Stomach (tissue), 9 donors: ENCODE data around the gene ZC2HC1C. TPM values are rescaled to one million over a fixed set of nuclear protein-coding genes. Genes with fewer than 3 reads are reported as not detected.

Experiments used
- DNase-seq, 2 donors: peaks; one replicate each; pipeline versions ENCODE4 v3.0.0 to v3.0.0-alpha.2; 2013 to 2019
- H3K27ac ChIP-seq, 5 donors: fragments of 200-600 bp in 4 of 5; sonication (generic) in 4 of 5; one replicate each; pipeline ENCODE4 v1.5.1; 2013 to 2019; ENCODE audit warnings: mild to moderate bottlenecking in 1 of 5, moderate library complexity in 1 of 5
- H3K27me3 ChIP-seq, 3 donors: fragments of 200-600 bp; sonication (generic); one replicate each; pipeline ENCODE4 v1.5.1; 2017 to 2019; ENCODE audit warnings: mixed run types in 1 of 3
- H3K36me3 ChIP-seq, 4 donors: fragments of 200-600 bp; sonication (generic); 1 replicate in 3 of 4; 2 replicates in 1 of 4; pipeline ENCODE4 v1.5.1; 2016 to 2019
- H3K4me1 ChIP-seq, 4 donors: fragments of 200-600 bp; sonication (generic); one replicate each; pipeline ENCODE4 v1.5.1; 2016 to 2019
- H3K4me3 ChIP-seq, 4 donors: fragments of 200-600 bp; sonication (generic) in 3 of 4; one replicate each; pipeline ENCODE4 v1.5.1; 2016 to 2019; ENCODE audit warnings: mild to moderate bottlenecking in 1 of 4
- H3K9me3 ChIP-seq, 4 donors: fragments of 200-600 bp; sonication (generic); one replicate each; pipeline ENCODE4 v1.5.1; 2016 to 2019
- EP300 ChIP-seq: sonication (generic); formaldehyde crosslinking; IDR thresholded peaks from one replicate; pipeline ENCODE4 v1.6.1; 2017; ENCODE audit warnings: antibody characterized with exemption
- POLR2A ChIP-seq, 4 donors: fragments of 450-650 bp; IDR thresholded peaks; one replicate each; pipeline ENCODE4 v1.6.1; 2016; ENCODE audit warnings: antibody characterized with exemption in 4 of 4, control low read depth in 2 of 4, mild to moderate bottlenecking in 1 of 4, moderate library complexity in 1 of 4
- POLR2AphosphoS5 ChIP-seq, 3 donors: sonication (generic); formaldehyde crosslinking; IDR thresholded peaks; one replicate each; pipeline ENCODE4 v1.6.1; 2016; ENCODE audit warnings: antibody characterized with exemption in 3 of 3
- WGBS, 5 donors: extraction: QIAGEN DNeasy Blood & Tissue Kit in 3 of 5; methylation state at CpG; one replicate each; pipeline versions ENCODE4 v1.1.5 to v1.1.7; 2013 to 2018; 5-methylcytosine and 5-hydroxymethylcytosine counted together
- intact Hi-C: fragments of 100-400 bp; cut with DNase I; formaldehyde crosslinking; loops from one replicate; pipeline ENCODE4 v1.15.1; 2023; ENCODE audit warnings: low total_unique reads
- polyA plus RNA-seq, 3 donors: library from polyadenylated mRNA; stranded (reverse); fragments of 200-250 nt; gene quantifications; one replicate each; pipeline ENCODE4 v1.2.3, GENCODE V29; 2013
- total RNA-seq, 5 donors: library from RNA; depleted of rRNA; stranded (reverse); fragments of >200 nt; gene quantifications; one replicate each; pipeline versions ENCODE4 v1.1.0 to v1.2.3, GENCODE V29; 2014 to 2016
- TF ChIP-seq, protein P1 (sequence below), 7 experiments: fragments of 450-650 bp in 4 of 7; fragments of 200-600 bp in 3 of 7; sonication (generic) in 3 of 7; IDR thresholded peaks; one replicate each; pipeline ENCODE4 v1.5.1; 2016 to 2019; ENCODE audit warnings: antibody characterized with exemption in 7 of 7, control low read depth in 2 of 7, mild to moderate bottlenecking in 1 of 7
- donor health status: healthy with polysubstance abuse.
- donor health status: Bipolar disorder and iron deficiency.
- donor health status: healthy.

Gene ZC2HC1C
- total and polyA plus RNA-seq, 8 donors: 0.37 to 10.4 (median 4.1) TPM; not detected in 2

DNA sequence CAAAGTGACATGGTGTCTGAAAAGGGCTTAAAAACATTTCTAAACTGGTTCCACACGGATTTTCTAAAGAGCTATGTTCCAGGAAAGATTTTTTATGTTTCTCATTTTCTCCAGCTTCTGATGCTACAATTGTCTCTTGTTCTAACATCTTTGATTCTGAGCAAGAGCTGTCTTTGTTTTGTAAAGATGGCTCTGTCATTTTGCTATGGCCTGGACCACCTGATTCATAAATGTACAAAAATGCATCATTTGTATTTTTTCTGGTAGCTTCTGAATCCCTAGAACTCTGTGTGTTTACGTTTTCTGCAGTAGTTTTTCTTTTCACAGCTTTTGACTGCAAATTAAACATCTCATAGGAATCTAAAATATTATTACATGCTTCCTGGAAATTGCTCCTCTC is 21.3 kb upstream of the ZC2HC1C start:
- H3K27ac ChIP-seq: peak overlapping the region in 1 of 5 donors; percentile 48
- H3K36me3 ChIP-seq: peaks cover 0 to 5% (median 2%) of the 10 kb centered on the region in 4 donors
- peaks cover 7 to 49% (median 36%) of the 10 kb centered on the region in 4 donors for H3K4me1 ChIP-seq
- intact Hi-C loops: no loop called here
- H3K9me3 ChIP-seq: no peaks in the 10 kb centered on the region
- no peaks in the 10 kb centered on the region for H3K27me3 ChIP-seq
- WGBS, 5 donors: 82 to 95% (median 90%) methylated on average over 2 of the region's 2 CpGs
- TF ChIP-seq POLR2A (IDR thresholded peaks at IDR 0.05) (no peak), POLR2AphosphoS5 (IDR thresholded peaks at IDR 0.05) (no peak), EP300 (no peak)
- TF ChIP-seq, protein P1, sequence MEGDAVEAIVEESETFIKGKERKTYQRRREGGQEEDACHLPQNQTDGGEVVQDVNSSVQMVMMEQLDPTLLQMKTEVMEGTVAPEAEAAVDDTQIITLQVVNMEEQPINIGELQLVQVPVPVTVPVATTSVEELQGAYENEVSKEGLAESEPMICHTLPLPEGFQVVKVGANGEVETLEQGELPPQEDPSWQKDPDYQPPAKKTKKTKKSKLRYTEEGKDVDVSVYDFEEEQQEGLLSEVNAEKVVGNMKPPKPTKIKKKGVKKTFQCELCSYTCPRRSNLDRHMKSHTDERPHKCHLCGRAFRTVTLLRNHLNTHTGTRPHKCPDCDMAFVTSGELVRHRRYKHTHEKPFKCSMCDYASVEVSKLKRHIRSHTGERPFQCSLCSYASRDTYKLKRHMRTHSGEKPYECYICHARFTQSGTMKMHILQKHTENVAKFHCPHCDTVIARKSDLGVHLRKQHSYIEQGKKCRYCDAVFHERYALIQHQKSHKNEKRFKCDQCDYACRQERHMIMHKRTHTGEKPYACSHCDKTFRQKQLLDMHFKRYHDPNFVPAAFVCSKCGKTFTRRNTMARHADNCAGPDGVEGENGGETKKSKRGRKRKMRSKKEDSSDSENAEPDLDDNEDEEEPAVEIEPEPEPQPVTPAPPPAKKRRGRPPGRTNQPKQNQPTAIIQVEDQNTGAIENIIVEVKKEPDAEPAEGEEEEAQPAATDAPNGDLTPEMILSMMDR (IDR thresholded peaks at IDR 0.05): no peak
- DNase-seq: no peak
- no peak overlapping the region for H3K4me3 ChIP-seq

DNA sequence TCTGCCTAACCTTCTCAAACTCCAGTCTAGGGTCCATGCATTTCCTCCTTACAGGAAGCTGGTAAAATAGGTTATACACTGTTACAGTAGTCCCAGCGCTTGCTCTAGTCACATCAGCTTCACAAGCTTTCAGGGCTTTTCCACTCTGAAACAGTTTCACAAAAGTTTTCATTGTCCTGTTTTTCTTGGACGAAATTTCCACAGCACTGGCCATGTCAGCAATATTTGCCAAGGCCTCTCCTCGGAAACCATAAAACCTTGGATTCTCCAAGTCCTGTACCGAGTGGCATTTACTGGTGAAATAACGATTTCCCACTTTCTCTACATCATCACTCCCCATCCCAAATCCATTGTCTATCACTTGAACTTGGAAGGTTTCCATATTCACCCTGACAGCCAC is 20.3 kb upstream of the ZC2HC1C start:
- intact Hi-C loops: no loop called here
- no peak overlapping the region for H3K4me3 ChIP-seq
- H3K27ac ChIP-seq: peak overlapping the region in 4 of 5 donors; percentile 11 to 54 (median 33)
- no peaks in the 10 kb centered on the region for H3K9me3 ChIP-seq
- TF ChIP-seq, protein P1 (IDR thresholded peaks at IDR 0.05): no peak
- TF ChIP-seq POLR2AphosphoS5 (IDR thresholded peaks at IDR 0.05): no peak
- TF ChIP-seq EP300: no peak
- no peak for TF ChIP-seq POLR2A (IDR thresholded peaks at IDR 0.05)
- DNase-seq: no peak
- H3K36me3 ChIP-seq: peaks cover 0 to 5% (median 0%) of the 10 kb centered on the region in 4 donors
- H3K27me3 ChIP-seq: no peaks in the 10 kb centered on the region
- peaks cover 7 to 46% (median 33%) of the 10 kb centered on the region in 4 donors for H3K4me1 ChIP-seq
- 85 to 94% (median 93%) methylated on average over 5 of the region's 5 CpGs for WGBS, 5 donors

DNA sequence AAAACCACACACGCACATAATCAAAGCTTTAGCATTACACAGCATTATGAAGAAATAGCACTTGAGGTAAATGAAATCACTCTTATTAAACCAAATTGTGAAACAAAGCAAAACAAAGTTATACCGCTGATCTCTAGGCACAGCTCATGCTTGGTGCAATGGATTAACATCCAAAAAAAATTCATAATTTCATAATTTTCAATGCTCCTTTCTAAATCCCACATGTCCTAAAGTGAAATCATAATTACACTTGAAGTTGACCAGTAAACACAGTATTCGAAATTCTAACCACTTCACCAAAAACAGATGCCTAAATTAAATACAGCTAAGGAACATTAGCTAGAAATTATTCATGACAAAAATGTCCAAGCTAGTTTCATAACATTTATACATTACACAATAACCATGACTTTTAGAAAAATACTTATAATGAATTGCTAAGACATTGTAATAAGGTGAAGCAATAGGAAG is 19.7 kb upstream of the ZC2HC1C start:
- Histone ChIP-seq H3K4me3 (no peak overlapping the region), H3K36me3 (peaks cover 0 to 5% (median 0%) of the 10 kb centered on the region in 4 donors), H3K27ac (peak overlapping the region in 3 of 5 donors; percentile 11 to 92 (median 85)), H3K4me1 (peaks cover 7 to 40% (median 27%) of the 10 kb centered on the region in 4 donors), H3K9me3 (no peaks in the 10 kb centered on the region), H3K27me3 (no peaks in the 10 kb centered on the region)
- TF ChIP-seq, protein P1 (IDR thresholded peaks at IDR 0.05): no peak
- peak in 1 of 3 donors; percentile 8 for TF ChIP-seq POLR2AphosphoS5 (IDR thresholded peaks at IDR 0.05)
- intact Hi-C loops: no loop called here
- no peak for DNase-seq
- 73 to 92% (median 90%) methylated on average over 3 of the region's 3 CpGs for WGBS, 5 donors

DNA sequence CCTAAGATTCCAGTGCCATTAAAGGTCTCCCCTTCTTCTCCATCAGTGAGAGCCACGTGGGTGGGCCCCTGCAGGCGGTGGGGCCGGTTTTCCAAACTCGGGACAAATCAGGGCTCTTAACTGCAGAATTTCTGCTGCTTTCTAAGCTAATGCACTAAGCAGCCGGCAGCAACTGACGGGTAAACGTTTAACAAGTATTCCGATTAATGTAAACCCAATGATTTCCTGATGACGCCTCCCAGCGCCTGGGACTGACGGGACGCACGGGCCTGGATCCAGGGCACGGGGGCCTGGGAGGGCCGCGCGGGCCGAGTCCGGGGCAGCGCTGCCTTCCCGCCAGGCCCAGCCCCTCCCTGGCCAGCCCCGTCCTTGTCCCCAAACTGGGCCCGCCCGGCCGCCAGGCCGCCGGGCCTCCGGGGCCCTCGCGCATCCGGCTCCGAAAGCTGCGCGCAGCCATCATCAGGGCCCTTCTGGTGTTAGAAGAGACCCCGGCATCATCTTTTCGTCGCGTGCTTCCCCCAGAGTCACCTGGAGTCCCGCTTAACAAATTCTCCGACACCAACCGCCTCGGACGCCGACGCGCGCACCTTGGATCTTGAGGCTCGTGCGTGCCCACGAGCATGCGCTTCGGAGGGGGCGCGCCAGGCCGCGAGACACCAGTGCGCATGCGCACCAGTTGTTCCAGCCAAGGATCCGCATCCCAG is 18.4 kb upstream of the ZC2HC1C start, which contains the start of gene MLH3:
Gene MLH3, minus strand, starts transcription at position 616 of the 704 bp plus-strand sequence. CDS start 1,812 bp downstream, outside the sequence.
- Histone ChIP-seq H3K36me3 (peaks cover 0 to 5% (median 0%) of the 10 kb centered on the region in 4 donors), H3K4me3 (peak within 1 kb of the TSS; percentile 59 to 69 (median 61)), H3K27me3 (no peaks in the 10 kb centered on the region), H3K27ac (peak within 1 kb of the TSS; percentile 74 to 94 (median 92)), H3K9me3 (no peaks in the 10 kb centered on the region), H3K4me1 (peaks cover 7 to 29% (median 21%) of the 10 kb centered on the region in 4 donors)
- intact Hi-C loops: no loop called here
- peak; percentile 81 to 95 for DNase-seq
- 0 to 1% (median 0%) methylated on average over 47 to 59 of the region's 59 CpGs for WGBS, 5 donors
- TF ChIP-seq POLR2AphosphoS5 (IDR thresholded peaks at IDR 0.05): peak; percentile 73 to 93 (median 89)
- TF ChIP-seq, protein P1 (IDR thresholded peaks at IDR 0.05): no peak
